Measurements from ENCODE around the gene RASGRP1. TPM values are rescaled to one million over a fixed set of nuclear protein-coding genes. Genes with fewer than 3 reads are reported as not detected.

RASGRP1 gene
- total RNA-seq, 4 donors from 2014 or later: 0.22 to 2.1 (median 1.3) TPM

- no peaks in the 10 kb centered on the region for H3K27me3 ChIP-seq
Measured at GRCh38 chr15:38459480-38459879, 105.1 kb downstream of the RASGRP1 start.

GRCh38 chr15:38458646-38459045, 106.0 kb downstream of the RASGRP1 start:
- Histone ChIP-seq H3K4me1 (peaks cover 0 to 43% (median 4%) of the 10 kb centered on the region in 4 donors), H3K4me3 (no peak overlapping the region), H3K27ac (no peak overlapping the region), H3K27me3 (no peaks in the 10 kb centered on the region), H3K9me3 (no peaks in the 10 kb centered on the region), H3K36me3 (peaks cover 0 to 13% (median 0%) of the 10 kb centered on the region in 3 donors)
- WGBS, 2 donors: 96 to 98% methylated on average over 2 to 5 of the region's 5 CpGs
- TF ChIP-seq POLR2A (IDR thresholded peaks at IDR 0.05): no peak
- no peak for TF ChIP-seq EP300 (IDR thresholded peaks at IDR 0.05)
- TF ChIP-seq, protein P1, sequence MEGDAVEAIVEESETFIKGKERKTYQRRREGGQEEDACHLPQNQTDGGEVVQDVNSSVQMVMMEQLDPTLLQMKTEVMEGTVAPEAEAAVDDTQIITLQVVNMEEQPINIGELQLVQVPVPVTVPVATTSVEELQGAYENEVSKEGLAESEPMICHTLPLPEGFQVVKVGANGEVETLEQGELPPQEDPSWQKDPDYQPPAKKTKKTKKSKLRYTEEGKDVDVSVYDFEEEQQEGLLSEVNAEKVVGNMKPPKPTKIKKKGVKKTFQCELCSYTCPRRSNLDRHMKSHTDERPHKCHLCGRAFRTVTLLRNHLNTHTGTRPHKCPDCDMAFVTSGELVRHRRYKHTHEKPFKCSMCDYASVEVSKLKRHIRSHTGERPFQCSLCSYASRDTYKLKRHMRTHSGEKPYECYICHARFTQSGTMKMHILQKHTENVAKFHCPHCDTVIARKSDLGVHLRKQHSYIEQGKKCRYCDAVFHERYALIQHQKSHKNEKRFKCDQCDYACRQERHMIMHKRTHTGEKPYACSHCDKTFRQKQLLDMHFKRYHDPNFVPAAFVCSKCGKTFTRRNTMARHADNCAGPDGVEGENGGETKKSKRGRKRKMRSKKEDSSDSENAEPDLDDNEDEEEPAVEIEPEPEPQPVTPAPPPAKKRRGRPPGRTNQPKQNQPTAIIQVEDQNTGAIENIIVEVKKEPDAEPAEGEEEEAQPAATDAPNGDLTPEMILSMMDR (IDR thresholded peaks at IDR 0.05): no peak
- DNase-seq (ENCODE audit: low spot score in 2 of 2): no peak

More at GRCh38 chr15:38459480-38459879, 105.1 kb downstream of the RASGRP1 start:
- Histone ChIP-seq H3K4me1 (peaks cover 0 to 43% (median 4%) of the 10 kb centered on the region in 4 donors), H3K4me3 (no peak overlapping the region), H3K36me3 (peaks cover 0 to 13% (median 0%) of the 10 kb centered on the region in 3 donors), H3K27ac (no peak overlapping the region), H3K9me3 (no peaks in the 10 kb centered on the region)
- no peak for DNase-seq (ENCODE audit: low spot score in 2 of 2)
- 80 to 97% methylated on average over 6 of the region's 6 CpGs for WGBS, 2 donors
- no peak for TF ChIP-seq POLR2A (IDR thresholded peaks at IDR 0.05)
- TF ChIP-seq, protein P1 (IDR thresholded peaks at IDR 0.05): no peak
- TF ChIP-seq EP300 (IDR thresholded peaks at IDR 0.05): no peak

GRCh38 chr15:38455092-38455491, 109.5 kb downstream of the RASGRP1 start:
- peak overlapping the region in 2 of 4 donors; percentile 87 to 96 for H3K27ac ChIP-seq
- TF ChIP-seq, protein P1 (IDR thresholded peaks at IDR 0.05): no peak
- TF ChIP-seq EP300 (IDR thresholded peaks at IDR 0.05) (no peak), POLR2A (IDR thresholded peaks at IDR 0.05) (no peak)
- H3K9me3 ChIP-seq: no peaks in the 10 kb centered on the region
- peaks cover 0 to 13% (median 0%) of the 10 kb centered on the region in 3 donors for H3K36me3 ChIP-seq
- H3K27me3 ChIP-seq: no peaks in the 10 kb centered on the region
- H3K4me1 ChIP-seq: peaks cover 0 to 39% (median 4%) of the 10 kb centered on the region in 4 donors
- 6% methylated on average over 4 of the region's 4 CpGs for WGBS, 2 donors
- no peak for DNase-seq (ENCODE audit: low spot score in 2 of 2)
- peak overlapping the region; percentile 64 to 97 (median 84) for H3K4me3 ChIP-seq

DNA sequence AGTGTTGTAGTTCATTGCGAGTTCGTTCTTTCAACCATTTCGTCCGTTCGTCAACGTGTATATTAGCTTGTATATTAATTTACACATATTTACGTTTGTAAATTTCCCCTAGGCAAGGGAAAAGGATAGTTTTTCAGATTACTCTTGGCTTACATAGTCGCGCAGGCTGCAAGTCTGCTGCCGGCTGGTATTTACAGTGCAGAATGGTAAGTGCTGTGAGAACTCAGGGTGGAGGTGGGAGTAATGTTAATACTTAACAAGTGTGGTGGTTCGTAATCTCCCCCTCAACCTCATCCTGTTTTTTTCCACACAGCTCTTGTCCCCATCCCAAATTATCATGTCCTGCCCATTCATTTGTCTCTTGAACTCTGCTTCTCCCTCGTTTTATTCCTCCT, 109.9 kb downstream of the RASGRP1 start:
- TF ChIP-seq, protein P1 (IDR thresholded peaks at IDR 0.05): no peak
- TF ChIP-seq POLR2A (IDR thresholded peaks at IDR 0.05) (no peak), EP300 (IDR thresholded peaks at IDR 0.05) (no peak)
- no peaks in the 10 kb centered on the region for H3K9me3 ChIP-seq
- peak overlapping the region; percentile 64 to 97 (median 84) for H3K4me3 ChIP-seq
- 0% methylated on average over 12 of the region's 12 CpGs for WGBS, 2 donors
- peaks cover 0 to 13% (median 0%) of the 10 kb centered on the region in 3 donors for H3K36me3 ChIP-seq
- peak overlapping the region; percentile 69 to 96 (median 90) for H3K27ac ChIP-seq
- H3K27me3 ChIP-seq: no peaks in the 10 kb centered on the region
- peaks cover 0 to 35% (median 4%) of the 10 kb centered on the region in 4 donors for H3K4me1 ChIP-seq
- DNase-seq (ENCODE audit: low spot score in 2 of 2): no peak

- peak; percentile 73 to 86 for DNase-seq (ENCODE audit: low spot score in 2 of 2)
- H3K27ac ChIP-seq: peak within 1 kb of the TSS; percentile 69 to 96 (median 90)
- no peaks in the 10 kb centered on the region for H3K27me3 ChIP-seq
- peaks cover 0 to 9% (median 0%) of the 10 kb centered on the region in 3 donors for H3K36me3 ChIP-seq
- no peaks in the 10 kb centered on the region for H3K9me3 ChIP-seq
- WGBS, 2 donors: 0% methylated on average over 41 to 49 of the region's 49 CpGs
- H3K4me3 ChIP-seq: peak within 1 kb of the TSS; percentile 64 to 97 (median 84)
- H3K4me1 ChIP-seq: peaks cover 0 to 33% (median 4%) of the 10 kb centered on the region in 4 donors
- TF ChIP-seq POLR2A (IDR thresholded peaks at IDR 0.05): peak in 1 of 2 donors; percentile 24
- TF ChIP-seq, protein P1 (IDR thresholded peaks at IDR 0.05): peak in 1 of 5 experiments; percentile 56
- TF ChIP-seq EP300 (IDR thresholded peaks at IDR 0.05): peak in 1 of 2 donors; percentile 88
Measured at GRCh38 chr15:38453971-38454695, 110.5 kb downstream of the RASGRP1 start, which contains the start of gene FAM98B. FAM98B (plus strand) TSS chr15:38454127; CDS start chr15:38454162, 35 bp downstream.

All from tibial nerve (tissue), 4 donors.